SKM-1 treated with dmso at 0.1 percent for 144 hours (cell line): Measurements from ENCODE around the gene RNU6-9.

Experiments
- DNase-seq: peaks from one replicate; lab custom pipeline; 2025; ENCODE audit not compliant: unreplicated experiment; lab: John Stamatoyannopoulos, UW

The RNU6-9 gene

DNA sequence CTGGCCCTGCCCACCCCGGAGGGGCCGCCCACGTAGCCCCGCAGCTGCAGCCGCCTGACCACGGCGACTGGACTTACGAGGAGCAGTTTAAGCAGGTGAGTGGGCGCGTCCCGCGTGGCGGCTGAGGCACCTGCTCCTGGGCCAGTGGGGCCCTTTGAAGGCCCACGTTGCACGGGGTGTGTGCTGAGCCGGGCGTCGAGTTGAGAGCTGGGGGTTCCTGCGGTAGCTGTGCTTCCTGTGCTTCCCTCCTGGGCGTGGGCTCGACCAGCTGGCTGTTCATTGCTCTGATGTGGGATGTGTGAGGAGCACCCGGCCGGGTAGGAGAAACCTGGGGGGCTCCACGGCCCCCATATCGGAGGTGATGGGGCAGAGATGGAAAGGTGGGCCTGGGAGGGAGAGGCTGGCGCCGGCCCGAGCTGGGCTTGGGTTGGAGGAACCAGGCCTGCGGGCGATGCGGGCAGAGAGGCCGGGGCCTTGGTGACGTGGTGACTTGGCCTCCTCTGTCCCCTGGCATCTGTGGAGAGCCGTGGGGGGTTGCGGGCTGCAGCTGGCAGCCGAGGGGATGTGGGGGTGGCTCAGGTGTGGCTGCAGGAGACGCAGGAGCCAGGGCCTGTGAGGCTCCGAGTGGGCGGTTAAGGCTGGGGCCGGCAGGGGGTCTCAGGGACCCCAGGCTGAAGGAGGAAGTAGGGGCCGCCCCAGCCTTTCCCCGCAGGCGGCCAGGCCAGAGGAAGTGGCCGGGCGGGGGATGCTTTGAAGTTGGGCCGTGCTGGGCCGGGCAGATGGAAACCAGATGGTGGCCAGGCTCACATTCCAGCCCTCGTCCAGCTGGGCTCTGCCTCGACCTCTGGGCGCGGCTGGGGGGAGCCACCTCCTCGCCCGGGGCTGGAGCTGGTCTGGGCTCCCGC is 39.6 kb downstream of the RNU6-9 start:
- no peak for DNase-seq

DNA sequence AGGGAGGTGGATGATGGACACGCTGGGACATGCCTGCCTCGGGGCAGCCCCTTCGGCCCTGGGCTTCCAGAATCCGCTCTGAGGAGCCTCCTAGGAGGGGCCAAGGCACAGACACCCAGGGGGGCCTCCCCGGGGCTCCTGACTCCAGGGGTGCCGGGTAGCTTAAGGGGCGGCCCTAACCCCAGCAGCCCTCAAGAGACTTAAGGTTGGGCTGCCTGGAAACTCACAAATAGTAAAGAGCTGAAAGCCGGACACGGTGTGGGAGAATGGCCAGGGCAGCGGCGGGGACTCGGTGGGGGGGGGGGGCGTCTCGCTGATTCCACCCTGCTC is 40.2 kb downstream of the RNU6-9 start:
- DNase-seq: no peak

DNA sequence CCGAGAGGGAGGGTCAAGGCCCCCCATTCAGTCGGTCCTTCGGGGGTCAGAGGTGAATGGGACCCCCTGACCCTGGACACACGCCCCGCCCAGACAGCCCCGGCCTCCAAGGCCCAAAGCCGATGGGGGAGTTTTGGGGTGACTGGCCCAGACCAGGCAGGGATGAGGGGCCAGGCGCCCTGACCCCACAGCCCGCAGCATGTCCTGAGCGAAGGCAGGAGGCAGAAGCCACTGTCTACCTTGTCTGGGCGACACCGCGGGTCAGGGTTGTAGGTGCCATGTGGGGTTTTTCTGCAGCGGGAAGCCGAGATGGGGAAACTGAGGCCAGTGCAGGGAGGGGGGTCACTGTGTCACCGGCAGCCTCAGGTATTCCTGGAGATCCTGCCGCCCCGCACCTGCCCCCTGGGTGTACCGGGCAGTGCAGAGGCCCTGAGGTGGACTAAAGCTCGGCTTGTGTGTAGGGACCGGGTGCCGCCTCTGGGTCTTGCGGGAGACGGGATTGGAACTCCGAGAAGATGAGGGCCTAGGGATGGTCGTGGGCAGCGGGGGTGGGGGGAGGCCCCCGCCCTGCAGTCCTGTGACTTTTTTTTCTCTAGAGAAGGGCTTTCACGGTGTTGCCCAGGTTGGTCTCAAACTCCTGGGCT is 41.0 kb downstream of the RNU6-9 start:
- DNase-seq: no peak

DNA sequence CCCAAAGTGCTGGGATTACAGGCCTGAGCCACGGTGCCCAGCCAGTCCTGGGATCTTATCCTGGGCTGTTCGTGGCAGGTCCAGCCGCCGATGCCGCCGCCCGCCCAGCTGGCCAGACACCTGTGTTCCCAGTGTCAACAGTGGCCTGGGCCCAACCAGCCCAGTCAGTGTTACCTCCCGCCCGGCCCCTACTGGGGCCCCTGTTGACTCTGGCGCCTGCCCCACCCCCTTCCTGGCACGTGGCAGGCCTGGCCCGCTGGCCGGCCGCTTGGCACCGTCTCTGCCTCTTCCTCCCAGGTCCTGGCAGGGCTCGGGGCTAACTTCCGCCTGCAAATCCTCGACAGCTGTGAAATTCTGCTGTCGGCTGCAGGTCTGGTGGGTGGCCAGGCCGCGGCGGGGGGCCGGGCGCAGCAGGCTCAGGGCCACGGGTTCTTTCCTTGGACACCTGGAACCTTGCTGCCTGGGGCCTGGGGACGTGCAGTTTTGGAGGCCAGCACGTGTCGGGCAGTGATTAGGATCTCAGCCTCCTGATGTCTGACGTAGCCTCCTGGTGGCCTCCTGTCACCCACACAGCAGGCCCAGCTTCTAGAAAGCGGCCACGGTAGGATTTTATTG is 41.7 kb downstream of the RNU6-9 start:
- DNase-seq: no peak

DNA sequence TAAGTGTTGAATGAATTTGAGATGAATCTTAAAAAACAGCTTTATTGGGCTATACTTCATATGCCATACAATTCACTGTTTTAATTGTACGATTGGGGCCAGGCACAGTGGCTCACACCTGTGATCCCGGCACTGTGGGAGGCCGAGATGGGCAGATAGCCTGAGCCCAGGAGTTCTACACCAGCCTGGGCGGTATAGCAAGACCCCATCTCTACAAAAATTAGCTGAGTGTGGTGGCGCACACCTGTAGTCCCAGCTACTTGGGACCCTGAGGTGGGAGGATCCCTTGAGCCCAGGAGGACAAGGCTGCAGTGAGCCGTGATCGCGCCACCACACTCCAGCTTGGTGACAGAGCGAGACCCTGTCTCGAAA is 42.9 kb downstream of the RNU6-9 start:
- no peak for DNase-seq

DNA sequence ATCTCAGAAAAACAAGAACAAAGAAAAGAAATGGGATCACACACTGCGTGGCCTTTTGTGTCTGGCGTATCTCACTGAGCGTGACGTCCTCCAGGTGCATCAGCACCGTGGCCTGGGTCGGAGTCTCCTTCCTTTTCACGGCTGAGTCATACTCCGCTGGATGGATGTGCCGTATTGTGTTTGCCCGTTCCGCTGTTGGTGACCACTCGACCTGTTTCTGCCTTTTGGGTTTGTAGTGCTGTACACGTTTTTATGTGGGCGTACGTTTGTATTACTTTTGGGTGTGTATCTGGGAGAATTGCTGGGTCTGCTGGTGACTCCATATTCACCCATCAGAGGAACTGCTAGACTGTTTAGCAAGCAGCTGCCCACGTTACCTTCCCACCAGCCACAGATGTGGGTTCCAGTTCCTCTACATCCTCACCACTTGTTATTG is 44.0 kb downstream of the RNU6-9 start:
- DNase-seq: no peak

DNA sequence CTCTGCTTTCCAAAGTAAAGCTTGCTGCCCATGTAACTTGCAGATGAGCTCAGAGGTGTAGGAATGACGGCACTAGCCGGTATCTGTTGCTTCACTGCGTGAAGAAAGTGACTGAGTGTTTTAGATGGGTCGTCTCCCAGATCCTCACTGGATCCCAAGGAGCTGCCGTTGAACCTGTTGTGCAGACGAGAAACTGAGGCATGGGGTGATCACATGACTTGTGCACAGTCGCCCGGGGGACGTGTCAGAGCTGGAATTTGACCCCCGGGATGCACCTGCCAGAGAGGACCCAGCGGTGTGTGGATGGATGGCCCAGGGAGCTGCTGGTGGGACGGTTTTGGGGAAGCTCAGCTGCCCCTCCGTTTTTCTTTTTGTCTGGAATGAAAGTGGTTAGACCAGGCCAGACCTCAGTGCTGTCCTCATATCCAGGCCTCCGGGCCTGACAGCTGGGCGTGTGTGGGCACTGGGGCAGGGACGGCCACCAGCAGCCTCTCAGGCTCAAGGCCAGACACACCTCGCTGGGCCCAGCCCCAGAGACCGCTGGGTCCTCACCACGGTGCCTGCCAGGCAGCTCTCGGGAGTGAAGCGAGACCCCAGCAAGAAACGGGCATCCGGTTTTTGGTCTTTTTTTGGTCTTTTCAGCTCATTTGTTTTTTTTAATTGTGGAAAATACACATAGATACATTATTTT is 45.1 kb downstream of the RNU6-9 start:
- DNase-seq: no peak

DNA sequence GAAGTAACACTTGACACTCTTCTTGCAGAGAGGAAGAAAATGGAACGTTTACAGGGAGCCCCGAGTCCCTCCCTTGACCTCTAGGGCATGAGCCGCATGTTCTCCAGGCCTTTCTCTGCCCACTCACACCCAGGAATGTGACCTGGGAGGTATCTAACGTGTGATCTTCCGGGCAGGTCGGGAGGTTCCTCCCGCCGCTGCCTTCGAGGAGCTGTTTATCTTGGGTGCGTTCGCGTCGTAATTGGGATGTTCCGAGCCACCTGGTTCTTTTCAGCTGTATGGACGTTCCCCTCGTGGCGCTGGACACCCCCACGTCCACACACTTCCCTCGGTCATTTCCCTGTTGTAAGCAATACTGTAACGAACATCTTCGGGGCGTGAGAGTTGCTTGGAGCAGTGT is 46.2 kb downstream of the RNU6-9 start:
- DNase-seq: no peak

DNA sequence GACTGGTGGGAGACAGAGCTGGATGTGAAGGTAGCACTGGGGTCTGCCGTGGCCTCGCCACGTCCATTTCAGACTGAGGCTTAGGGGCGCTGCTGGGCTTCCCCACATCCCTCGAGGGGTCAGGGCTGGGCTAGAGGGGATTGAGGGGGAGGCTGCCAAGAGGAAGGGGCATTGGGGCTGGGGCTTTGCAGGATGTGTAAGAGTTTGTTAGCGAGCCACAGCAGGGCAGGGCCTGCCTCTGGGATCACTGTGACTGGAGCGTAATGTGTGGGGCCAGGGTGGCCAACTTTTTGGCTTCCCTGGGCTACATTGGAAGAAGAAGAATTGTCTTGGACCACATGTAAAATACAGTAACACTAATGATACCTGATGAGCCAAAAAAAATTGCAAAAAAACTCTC is 46.6 kb downstream of the RNU6-9 start:
- DNase-seq: no peak

DNA sequence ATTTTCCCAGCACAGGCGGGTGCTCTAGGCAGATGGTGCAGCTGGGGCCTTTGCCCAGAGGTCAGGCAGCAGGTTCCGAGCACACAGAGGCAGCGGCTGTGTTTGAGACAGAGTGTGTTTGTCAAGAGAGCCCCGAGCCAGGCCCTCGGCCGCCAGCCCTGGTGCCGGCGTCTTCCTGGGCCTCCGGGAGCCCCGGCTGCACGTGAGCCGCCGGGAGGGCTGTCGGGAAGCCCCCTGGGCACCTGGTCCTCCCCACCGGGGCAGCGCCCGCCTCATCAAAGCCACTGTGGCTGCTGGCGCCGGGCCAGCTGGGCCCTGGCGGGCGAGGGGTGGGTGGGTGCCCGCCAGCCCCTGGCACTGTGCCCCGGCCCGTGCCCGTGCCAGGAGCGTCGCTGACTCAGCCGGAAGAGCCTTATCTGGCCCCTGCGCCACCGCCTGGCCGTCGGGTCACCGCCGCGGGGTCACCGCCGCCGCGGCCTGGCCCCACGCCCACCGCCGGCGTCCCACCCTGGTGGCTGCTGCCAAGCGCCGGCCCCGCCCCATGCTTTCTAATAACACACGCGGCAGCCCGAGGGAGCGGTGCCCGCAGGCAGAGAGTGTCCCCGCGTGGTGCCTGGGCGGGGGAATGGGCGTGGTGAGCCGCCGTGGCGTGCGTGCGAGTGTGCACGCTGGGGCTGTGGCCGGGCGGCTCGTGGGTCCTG is 47.5 kb downstream of the RNU6-9 start:
- no peak for DNase-seq

DNA sequence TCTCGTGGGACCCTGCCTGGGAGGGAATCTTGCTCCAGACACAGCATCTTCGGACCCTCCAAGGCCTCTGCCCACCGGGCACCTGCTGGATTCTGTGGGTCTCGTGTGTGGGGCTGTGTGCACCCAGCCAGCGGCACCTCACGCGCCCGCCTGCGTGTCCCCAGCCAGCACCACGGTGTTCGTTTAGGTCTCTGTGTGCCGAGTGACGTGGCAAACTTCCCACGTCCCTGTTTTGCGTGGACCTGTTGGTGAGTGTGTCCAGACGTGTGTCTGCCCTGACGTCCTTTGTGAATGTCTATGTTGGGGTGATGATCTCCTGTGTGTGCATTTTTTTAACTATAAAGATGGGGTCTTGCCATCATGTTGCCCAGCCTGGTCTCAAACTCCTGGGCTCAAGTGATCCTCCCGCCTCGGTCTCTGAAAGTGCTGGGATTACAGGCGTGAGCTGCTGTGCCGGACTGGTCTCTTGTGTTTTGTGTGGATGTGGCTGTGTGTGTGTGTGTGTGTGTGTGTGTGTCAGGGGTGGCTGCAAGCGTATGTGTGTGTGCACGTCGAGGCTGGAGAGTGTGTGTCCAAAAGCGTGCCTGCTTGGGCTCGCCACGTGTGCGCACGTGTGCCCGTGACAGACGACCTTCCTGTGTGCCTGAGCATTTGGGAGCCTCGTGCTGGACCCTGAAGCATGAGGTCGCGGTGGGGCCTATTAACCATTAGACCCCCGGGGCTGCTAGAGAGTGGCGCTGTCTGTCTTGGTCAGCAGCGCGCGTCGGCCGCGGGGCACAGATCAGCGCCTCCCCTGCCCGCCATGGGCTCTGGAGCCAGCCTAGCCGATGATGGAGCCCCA is 48.2 kb downstream of the RNU6-9 start:
- no peak for DNase-seq

DNA sequence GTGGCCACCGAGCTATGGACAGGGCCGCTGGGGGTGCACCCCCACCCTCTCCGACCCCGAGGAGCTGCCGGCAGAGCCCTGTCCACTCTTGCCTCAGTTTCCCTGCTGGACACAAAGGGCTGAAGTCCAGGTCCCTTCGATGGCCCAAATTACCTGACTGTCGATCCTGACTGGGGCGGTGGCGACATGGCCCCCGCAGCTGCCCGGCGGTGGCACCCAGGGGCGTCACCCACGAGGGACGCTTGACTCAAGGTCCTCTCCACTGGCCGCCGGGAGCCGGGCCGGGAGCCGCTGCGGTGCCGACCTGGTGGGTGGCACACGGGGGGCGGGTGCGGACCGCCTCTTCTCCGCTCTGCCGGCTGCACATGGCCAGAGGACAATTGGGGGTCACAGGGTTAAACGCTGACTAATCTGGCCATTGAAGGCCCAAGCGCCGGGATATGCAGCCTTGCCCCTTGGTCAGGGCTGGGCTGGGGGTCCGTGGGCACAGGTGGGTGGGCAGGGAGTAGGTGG is 48.9 kb downstream of the RNU6-9 start:
- DNase-seq: no peak
